Measurements from ENCODE around the gene RGL1.
"Not testable (repeated sequence)": the region's sequence is repeated elsewhere in the genome, so short reads cannot be mapped to it uniquely, and the experiment has no call there.

RGL1 gene
- 8.1 reads per million, percentile 28 among the genes with 10 or more reads in this experiment for total RNA-seq

DNA sequence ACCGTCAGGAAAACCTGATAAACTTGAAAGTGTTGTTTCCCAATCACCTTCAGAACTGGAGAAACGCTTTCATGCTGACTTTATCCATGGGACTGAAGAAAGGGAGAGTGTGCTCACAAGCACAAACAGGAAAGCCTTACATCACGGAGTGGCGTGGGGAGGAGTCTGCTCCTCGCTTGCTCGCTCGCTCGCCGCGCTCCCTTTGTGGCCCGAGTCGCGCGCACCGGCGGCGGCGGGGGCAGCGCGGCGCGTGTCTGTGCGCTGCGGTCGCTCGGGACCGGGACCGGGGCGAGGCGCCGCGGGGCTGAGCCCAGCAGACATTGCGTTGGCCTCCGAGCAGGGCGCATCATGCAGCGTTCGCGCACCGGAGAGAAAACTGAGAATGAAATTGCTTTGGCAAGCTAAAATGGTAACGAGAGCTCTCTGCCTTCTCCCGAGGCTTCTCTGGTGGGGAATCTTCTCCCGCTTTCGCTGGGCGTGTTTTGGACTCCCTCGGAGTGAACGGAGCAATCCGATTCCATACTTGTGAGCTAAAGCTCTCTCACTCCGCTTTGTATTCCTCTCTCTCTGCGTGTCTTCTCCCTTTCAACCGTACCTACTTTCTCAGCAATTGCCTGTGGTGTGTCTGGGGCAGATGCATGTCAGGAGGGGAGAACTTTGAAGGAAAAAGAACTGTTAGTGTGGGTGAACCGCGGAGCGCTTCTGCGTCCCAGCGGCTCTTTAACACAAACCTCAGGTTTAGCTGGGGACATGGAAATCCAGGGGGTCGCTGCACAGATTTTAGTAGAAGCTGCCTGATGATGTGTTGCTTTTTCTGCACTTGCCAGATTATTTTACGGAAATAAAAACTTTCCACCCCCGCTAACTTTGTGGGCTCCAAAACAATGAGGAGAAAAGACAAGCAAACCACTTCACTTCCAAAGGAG is at the start of gene RGL1:
Gene RGL1, plus strand, starts transcription at position 205 of the 926 bp plus-strand sequence. Its CDS starts 178 bp downstream, at position 383.
- DNase-seq, result no peak

DNA sequence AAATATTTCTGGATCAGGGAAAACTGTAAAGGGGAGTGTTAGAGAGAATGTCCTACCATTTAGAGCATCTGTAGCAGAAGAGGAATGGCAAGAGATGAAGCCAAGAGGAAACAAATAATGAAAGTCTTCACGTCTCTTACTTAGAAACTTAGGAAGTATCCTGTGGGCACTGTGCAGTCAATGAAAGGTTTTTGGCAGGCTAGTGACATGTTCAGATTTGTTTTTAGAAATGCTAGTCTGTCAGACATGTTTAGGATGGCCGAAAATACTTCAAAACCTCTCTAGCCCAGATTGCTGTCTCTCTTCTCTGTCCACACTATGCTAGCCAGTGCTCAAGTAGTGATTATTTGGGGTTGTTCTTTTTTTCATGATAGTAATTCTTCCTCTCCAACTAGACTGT is 48.6 kb upstream of the RGL1 start:
- no peak for DNase-seq

DNA sequence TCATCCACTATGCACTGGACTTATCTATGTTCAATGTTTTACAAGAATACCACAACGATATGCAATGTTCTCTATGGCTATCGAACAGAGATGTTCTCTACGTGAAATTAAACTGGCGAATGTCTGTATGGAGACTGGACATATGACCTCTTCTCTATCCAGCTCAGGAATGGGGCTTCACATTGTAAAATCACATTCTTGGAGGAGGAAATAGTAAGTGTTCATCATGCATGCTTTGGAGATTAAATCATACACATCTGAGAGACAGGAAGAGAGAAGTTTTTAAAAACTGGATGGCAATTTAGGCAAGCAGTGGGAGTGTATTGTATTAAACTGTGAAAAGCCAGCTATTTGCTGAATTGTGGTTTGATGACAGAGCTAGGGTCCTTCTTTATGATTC is 47.9 kb upstream of the RGL1 start:
- DNase-seq, result no peak

DNA sequence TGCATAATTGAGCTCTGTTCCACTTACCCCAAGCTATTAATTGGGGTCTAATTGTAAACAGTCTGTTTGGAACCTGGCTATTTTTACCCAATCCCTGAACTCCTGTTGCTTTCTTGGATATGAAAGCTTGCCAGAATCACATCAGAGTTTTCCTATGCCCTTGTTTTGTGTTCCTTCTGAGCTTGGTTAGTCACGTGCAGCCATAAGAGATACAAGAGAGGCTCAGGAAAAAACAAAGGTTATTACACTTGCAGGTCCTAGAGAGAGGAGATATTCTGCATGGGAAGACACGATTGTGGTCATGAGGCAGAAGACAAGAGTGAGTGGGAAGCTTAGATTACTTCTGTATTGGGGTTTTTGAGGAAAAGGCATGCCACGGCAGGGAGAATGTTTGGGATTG is 46.0 kb upstream of the RGL1 start:
- no peak for DNase-seq

DNA sequence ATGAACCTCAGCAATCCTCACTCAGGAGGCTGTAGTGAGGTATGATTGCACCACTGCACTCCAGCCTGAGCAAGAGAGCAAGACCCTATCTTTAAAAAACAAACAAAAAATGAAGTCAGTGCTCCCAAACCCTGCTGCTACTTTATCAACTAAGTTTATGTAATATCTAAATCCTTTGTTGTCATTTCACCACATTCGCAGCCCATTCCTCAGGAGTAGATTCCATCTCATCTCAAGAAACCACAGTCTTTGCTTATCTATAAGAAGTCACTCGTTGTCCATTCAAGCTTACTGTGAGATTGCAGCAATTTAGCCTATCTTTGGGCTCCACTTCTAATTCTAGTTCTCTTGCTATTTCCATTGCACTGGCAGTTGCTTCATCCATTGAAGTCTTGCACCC is 44.3 kb upstream of the RGL1 start:
- no peak for DNase-seq

DNA sequence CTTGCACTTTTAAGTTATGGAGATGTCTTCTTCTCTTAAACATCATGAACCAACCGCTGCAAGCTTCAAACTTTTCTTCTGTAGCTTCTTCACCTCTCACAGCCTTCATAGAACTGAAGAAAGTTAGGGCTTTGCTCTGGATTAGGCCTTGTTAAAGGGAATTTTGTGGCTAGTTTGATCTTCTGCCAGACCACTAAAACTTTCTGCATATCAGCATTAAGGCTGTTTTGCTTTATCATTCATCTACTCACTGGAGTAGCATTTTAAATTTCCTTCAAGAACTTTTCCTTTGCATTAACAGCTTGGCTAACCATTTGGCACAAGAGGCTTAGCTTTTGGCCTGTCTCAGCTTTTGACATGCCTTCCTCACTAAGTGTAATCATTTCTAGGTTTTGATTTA is 43.0 kb upstream of the RGL1 start:
- DNase-seq, result no peak

DNA sequence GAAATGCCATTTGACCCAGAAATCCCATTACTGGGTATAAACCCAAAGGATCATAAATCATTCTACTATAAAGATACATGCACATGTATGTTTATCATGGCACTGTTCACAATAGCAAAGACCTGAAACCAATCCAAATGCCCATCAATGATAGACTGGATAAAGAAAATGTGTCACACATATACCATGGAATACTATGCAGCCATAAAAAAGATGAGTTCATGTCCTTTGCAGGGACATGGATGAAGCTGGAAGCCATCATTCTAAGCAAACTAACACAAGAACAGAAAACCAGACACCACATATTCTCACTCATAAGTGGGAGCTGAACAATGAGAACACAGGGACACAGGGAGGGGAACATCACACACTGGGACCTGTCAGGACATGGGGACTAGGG is 42.1 kb upstream of the RGL1 start:
- DNase-seq, result not testable (repeated sequence)

DNA sequence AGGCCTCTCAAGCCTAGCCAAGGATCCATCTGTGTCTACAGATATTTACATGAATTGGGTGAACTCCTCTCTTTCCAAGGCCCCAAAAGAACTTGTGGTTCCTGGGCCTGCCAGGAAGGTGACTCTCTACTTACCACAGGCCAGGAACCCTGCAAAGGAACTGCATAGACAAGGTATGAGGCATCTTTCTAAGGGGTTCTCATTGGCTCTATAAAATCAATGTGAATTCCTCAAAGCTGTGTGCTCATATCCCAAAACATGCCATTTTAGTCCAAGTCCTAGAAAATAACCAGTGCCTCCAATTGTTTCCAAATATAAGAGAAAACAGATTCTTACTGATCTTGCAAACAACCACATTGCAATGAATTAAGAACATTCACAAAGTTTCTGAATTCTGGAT is 39.9 kb upstream of the RGL1 start:
- no peak for DNase-seq

DNA sequence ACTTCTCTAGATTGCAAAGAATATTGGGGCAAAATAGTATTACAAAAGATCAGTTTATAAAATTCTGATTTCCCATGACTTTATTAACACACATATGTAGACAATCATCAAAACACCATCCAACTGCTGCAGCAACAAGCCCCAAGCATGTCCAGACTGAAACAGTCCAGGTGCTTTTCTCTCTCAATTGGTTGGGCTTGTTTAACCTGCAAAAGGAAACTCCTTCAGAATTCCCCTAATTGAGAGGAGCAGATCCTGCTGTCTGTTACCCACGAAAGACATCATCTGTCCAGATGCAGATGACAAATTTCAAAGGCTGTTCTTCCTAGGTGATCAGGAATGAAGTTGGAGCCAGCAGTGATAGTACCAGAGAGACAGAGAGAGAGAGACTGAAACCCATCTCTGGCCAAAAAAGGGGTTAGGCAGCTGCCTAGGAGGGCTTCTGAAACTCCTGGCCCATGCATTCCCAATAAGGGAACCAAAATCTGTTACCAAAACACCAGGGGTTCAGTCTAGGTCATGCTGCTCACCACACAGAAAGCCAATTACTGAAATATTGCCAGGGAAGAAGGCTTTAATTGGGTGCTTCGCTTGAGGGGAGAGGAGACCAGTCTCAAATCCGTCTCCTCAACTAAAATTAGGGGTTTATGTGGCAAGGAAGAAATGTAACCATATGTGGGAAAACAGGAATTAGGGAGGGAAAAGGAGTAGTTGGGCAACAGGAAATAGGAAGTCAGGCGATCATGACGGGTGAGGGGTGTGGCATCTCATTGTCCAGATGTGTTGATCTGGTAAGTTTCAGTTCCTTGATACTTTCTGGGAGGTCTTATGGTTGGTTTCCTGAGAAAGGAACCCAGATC is 34.7 kb upstream of the RGL1 start:
- no peak for DNase-seq

DNA sequence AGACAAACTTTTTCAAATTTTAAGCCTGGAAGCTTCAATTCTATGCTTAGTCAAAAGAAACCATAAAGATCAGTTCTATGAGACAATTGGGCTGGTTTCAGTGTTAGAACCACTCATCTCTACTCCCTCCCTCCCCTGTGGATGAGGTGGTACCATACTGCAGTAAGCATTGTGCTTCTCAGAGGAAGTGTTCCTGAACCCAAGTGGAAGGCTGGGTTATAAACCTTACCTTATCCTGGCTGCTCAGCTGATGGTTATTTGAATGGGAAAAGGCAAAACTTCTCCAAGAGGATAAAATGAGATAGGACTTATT is 34.1 kb upstream of the RGL1 start:
- DNase-seq, result no peak

DNA sequence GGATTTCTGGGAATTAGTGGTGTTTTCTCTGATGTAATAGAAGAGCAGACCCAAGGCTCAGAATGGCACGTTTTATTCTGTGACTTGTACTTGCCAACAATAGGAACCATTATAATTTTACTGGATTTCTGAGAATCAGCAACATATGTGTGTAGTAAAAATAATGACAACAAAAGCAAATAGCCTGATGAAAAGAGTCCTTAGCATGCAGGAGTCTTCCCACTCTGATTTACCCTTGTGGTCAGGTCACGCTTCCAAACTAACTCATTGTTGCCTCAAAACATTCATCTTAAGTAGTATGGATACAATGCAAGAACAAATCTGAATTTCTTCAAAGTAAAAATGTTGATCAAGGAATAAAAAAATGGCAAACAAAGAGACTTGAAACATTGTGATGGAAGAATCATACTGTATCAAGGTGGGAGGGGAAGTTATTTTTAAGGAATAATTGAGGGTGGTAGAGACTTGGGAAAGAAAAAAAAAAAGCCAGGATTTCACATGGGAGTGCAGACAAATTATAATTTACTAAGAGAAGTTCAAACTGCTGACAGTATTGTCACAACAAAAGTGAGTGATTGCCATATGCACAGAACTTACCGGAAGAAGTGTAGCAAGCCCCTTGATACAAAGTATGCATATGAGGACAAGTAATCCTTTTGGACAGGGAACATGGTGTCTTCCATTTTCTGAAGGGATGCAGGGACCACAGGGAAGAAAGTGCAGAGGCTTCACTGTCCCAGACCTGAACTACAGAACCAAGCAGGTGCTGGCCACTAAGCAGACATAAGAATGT is 31.2 kb upstream of the RGL1 start:
- no peak for DNase-seq

DNA sequence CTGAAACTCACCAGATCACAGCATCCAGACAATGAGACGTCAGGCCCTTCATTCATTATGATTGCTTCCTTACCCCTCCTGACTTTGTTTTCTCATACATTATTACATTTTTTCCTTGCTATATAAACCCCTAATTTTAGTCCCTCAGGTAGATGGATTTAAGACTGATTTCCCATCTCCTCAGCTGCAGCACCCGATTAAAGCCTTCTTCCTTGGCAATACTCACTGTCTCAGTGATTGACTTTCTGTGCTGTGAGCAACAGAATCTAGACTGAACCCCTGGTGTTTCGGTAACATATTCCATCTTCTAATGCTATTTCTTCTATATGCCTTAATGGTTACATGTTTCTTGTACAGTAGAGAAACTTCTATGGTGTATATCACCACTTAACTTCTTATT is 30.0 kb upstream of the RGL1 start:
- DNase-seq, result no peak

DNA sequence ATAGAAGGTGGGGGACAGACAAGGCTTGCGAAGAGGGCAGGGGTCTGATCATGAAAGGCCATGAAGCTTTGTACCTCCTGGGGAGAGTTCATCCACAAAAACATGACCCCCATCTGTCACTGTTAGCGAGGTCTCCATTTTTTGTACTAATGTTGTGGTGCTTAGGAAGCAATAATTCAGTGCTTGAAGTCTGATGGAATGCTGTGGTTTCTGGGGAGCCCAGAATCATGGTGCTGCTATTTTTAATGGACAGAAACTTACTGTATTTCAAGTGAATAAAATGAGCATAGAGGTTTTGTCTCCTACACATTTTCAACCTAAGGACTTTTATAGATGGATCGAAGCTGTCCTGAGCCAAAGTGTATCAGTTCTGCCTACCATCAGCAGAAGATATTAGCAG is 28.2 kb upstream of the RGL1 start:
- no peak for DNase-seq

DNA sequence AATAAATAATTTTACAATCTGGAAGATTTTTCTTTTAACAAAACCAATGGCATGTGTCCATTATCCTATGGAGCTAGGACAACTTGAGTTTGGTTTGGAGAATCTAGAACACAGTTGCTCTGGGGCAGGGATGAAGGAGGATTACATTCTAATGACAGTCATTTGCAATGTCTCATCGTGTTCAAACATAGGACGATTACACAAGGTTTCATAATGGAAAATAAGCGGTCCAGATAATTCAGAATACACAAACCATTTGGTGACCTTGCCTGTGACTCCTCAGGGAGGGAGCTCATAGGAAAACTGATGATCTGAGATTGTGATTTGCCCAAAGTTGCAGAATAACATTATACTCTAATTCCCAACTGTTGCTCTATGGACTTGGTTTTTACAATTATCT is 27.6 kb upstream of the RGL1 start:
- DNase-seq, result no peak

DNA sequence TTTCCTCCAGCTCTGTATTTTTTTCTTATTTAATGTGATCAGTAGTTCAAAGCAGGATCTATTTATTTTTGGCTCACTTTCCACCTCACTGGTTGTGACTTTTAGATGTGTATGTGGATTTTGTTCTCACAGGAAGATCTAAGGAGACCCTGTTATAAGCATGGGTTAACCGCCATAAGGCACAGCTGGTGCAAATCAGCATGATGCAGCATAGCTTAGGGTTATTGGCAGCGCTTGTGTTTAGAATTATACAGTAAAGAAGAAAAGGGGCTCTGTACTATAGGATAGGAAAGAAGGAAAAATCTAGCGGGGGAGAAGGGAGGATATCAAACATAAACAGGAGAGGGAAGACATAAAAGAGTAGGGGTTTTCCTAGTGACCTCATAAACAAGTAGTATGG is 26.9 kb upstream of the RGL1 start:
- no peak for DNase-seq

DNA sequence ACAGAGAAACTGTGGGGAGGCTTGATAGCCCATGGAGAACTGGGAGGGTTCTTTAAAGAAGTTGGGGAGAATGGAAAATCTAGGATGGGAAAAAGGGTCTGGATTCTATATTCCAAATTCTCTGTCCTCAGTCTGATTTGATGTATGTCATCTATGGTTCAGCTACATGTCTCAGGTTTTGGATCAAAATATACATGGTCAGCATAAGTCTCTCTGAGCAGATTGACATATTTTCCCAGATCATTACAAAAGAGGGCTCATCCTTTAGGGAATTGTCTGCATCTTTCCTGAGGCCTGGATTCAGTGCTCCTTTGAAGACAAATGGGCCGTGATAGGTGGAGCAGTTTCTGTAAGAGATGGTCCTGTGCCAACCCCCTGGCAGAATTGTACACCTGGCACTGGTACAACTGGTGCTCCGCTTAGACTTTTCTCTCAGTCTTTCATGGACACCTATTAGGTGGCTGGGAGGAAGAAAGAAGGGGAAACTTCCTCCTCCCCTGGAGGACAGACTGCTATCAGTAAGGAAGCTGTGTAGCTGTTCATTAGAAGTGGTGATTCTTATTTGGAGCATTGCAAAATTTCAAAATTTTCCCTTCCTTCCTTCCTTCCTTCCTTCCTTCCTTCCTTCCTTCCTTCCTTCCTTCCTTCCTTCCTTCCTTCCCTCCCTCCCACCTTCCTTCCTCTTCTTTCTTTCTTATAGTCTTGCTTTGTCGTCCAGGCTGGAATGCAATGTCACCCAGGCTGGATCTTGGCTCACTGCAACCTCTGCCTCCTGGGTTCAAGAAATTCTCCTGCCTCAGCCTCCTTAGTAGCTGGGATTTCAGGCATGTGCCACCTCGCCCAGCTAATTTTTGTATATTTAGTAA is 26.1 kb upstream of the RGL1 start:
- DNase-seq, result no peak

DNA sequence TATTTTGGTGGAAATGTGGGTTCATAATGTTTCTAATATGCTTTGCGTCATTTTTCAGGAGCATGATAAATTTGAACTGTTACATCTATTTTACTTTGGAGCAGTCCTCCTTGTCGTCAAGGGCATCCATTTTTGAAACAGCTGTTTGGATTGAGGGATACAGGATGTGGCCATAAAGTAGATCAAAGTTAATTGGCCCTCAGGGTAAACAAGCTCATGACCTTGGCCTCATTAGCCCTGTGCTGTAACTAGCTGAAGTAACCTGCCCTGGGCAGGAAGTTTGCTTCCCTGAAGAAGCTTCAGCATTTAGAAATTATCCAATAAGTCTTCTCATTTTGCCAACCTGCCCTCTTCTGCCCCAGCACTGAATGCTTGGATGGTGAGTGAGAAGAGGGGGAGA is 24.8 kb upstream of the RGL1 start:
- no peak for DNase-seq

DNA sequence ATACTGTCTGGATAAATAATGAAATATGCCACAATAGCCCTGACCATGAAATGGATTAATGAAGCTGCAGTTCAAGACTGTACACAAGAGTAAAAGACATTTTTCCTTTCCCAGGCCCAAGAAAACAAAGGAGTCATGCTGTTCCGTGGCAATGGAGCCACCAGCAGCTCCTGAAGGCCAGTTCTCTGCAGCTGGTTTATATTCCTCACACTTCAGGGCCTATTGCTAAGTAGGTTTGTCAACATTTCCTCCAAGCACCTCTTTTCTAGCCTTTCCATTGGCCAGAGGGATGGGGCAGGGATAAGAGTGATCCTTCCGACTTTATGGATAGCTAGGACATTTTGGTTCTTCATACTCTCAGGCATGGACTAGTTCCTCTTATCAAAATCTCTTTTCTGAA is 24.2 kb upstream of the RGL1 start:
- DNase-seq, result no peak

DNA sequence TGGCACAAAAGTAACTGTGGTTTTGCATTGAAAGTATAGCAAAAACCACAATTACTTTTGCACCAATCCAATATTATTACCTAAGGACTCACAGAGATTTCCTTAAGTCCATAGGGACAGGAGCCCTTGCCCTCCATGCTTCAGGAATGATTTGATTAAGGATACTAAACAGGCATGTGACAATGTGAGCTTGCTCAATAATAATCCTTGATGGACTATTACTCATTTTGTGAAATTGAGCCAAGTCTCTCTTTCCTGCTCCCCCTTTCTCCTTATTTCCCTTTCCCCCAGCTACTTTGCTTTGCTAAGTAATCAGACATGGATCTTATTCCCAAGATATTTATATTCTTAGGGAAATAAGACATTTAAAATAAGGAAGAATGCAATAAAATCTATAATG is 21.6 kb upstream of the RGL1 start:
- no peak for DNase-seq

DNA sequence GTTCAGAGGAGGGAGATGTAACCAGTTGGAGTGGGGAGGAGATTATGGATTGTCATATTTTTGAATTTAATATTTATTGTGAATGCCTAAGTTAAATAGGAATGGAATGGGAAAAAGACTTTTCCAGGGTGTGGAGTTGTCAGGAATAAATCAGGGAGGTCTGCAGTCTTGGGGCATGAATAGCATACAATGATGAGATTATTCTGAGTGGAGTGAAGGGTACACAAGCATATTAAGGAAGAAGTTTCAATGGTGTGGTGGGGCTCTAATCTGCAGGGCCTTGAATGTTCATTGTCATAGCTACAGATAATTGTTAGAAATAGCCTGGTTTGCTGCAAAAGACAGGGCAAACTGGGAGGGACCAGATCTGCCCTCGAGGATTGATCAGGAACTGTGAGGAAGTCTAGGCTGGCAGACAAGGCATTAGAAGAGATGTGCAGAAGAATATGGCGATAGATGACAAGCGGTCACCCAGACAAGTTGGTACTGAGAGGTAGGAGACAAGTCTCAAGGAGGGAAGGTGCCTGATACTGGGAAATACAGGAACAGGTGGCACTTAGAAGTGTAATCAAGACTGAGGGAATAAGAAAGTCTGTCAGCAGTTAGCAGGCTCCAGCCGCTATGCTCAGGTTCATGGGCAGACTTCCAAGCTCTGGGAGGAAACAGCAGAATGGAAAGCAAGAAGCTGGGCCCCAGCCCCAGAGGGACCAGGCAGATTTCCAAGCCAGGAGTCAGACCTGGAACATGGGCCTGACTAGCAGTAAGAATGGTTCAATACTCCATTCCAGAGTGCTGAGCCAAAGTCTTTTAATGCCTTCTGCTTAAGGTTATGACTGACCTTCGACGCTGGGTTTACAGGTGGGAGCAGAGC is 20.9 kb upstream of the RGL1 start:
- DNase-seq, result no peak

DNA sequence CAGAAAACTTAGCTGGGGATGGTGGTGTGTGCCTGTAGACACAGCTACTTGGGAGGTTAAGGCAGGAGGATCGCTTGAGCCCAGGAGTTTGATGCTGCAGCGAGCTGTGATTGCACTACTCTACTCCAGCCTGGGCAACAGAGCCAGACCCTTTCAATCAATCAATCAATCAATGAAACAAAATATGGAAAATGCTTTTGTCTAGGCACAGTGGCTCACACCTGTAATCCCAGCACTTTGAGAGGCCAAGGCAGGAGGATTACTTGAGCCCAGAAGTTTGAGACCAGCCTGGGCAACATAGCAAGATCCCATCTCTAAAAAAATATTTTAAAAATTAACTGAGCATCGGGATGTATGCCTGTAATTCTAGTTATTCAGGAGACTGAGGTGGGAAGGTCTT is 19.0 kb upstream of the RGL1 start:
- DNase-seq, result not testable (repeated sequence)

All from effector CD4-positive, alpha-beta T cell (primary cell).